HepG2 (cell line): ENCODE data around the gene GLIS2. TPM values are rescaled to one million over a fixed set of nuclear protein-coding genes. Genes with fewer than 3 reads are reported as not detected.
A peak's percentile ranks its signal among the peaks of the same experiment; 100 is the strongest.

Source experiments
- DPF2 ChIP-seq: sonication (generic); formaldehyde crosslinking; IDR thresholded peaks from 2 replicates; pipeline ENCODE4 v1.4.0; 2020; ENCODE audit warnings: mild to moderate bottlenecking, low read depth, missing genetic modification reagents, borderline replicate concordance
- ETV5 ChIP-seq: IDR thresholded peaks from 2 replicates; pipeline ENCODE4 v1.6.1; 2018; ENCODE audit warnings: missing biosample characterization, missing genetic modification reagents, inconsistent platforms, borderline replicate concordance
- LCORL ChIP-seq, 2 experiments: fragments of 450-650 bp in 1 of 2; sonication (generic) in 1 of 2; formaldehyde crosslinking in 1 of 2; IDR thresholded peaks; 2 replicates each; pipeline versions ENCODE4 v1.5.0 to v1.6.1; 2017 to 2020; ENCODE audit warnings: antibody characterized with exemption in 1 of 2, missing genetic modification reagents in 1 of 2
- MTA1 ChIP-seq: sonication (generic); formaldehyde crosslinking; IDR thresholded peaks from 2 replicates; pipeline ENCODE4 v1.4.0; 2020; ENCODE audit warnings: missing genetic modification reagents, mild to moderate bottlenecking, borderline replicate concordance
- NFE2L1 ChIP-seq: sonication (generic); formaldehyde crosslinking; IDR thresholded peaks from 2 replicates; pipeline ENCODE4 v1.4.0; 2020; ENCODE audit warnings: missing genetic modification reagents, mild to moderate bottlenecking, borderline replicate concordance
- NR2C2 ChIP-seq: sonication (generic); formaldehyde crosslinking; IDR thresholded peaks from 2 replicates; pipeline ENCODE4 v1.4.0; 2020; ENCODE audit warnings: missing genetic modification reagents, mild to moderate bottlenecking, moderate library complexity, borderline replicate concordance
- ZNF446 ChIP-seq: sonication (generic); formaldehyde crosslinking; IDR thresholded peaks from 2 replicates; pipeline ENCODE4 v1.5.0; 2020; ENCODE audit warnings: mild to moderate bottlenecking, missing genetic modification reagents
- ZNF556 ChIP-seq: sonication (generic); formaldehyde crosslinking; IDR thresholded peaks from 2 replicates; pipeline ENCODE4 v1.4.0; 2020; ENCODE audit warnings: mild to moderate bottlenecking, missing genetic modification reagents, borderline replicate concordance
- ZSCAN31 ChIP-seq: sonication (generic); formaldehyde crosslinking; IDR thresholded peaks from 2 replicates; pipeline ENCODE4 v1.5.0; 2020; ENCODE audit warnings: low read depth, mild to moderate bottlenecking, missing genetic modification reagents
- polyA plus RNA-seq, 8 experiments: library from polyadenylated mRNA; depleted of rRNA in 3 of 8; stranded (reverse) in 7 of 8; unstranded in 1 of 8; fragments of >200 nt; fragmentation: Illumina TruSeq in 4 of 8; extraction: Trizol in 4 of 8; gene quantifications; 2 replicates each; pipeline versions ENCODE4 v1.2.1 to v1.2.3, GENCODE V29; 2011 to 2016; ENCODE audit warnings: low read depth in 4 of 8, missing spikeins in 1 of 8, mixed read lengths in 1 of 8; ENCODE audit not compliant: insufficient read depth in 1 of 8
- total RNA-seq, 5 experiments: library from RNA; depleted of rRNA; stranded (reverse); fragments of >200 nt; fragmentation: Illumina TruSeq; extraction: Trizol; gene quantifications; 2 replicates each; pipeline ENCODE4 v1.2.3, GENCODE V29; 2016; ENCODE audit warnings: low read depth in 1 of 5
- TF ChIP-seq, protein P1 (sequence below): sonication (generic); formaldehyde crosslinking; IDR thresholded peaks from 2 replicates; pipeline ENCODE4 v1.5.1; 2020; ENCODE audit warnings: mild to moderate bottlenecking, missing genetic modification reagents, borderline replicate concordance
- TF ChIP-seq, protein P2 (sequence below): sonication (generic); formaldehyde crosslinking; IDR thresholded peaks from 2 replicates; pipeline ENCODE4 v1.4.0; 2020; ENCODE audit warnings: mild to moderate bottlenecking, missing genetic modification reagents
- TF ChIP-seq, protein P3 (sequence below): sonication (generic); formaldehyde crosslinking; IDR thresholded peaks from 2 replicates; pipeline ENCODE4 v1.8.0; 2022; ENCODE audit warnings: mild to moderate bottlenecking, missing genetic modification reagents, moderate library complexity
- TF ChIP-seq, protein P4 (sequence below): IDR thresholded peaks from 2 replicates; pipeline ENCODE4 v1.6.1; 2016; ENCODE audit warnings: missing compliant biosample characterization, missing genetic modification reagents, borderline replicate concordance
- TF ChIP-seq, protein P5 (sequence below): sonication (generic); formaldehyde crosslinking; IDR thresholded peaks from 2 replicates; pipeline ENCODE4 v1.4.0; 2020; ENCODE audit warnings: mild to moderate bottlenecking, low read depth, missing genetic modification reagents
- TF ChIP-seq, protein P6 (sequence below): sonication (generic); formaldehyde crosslinking; IDR thresholded peaks from 2 replicates; pipeline ENCODE4 v1.4.0; 2020; ENCODE audit warnings: missing genetic modification reagents, mild to moderate bottlenecking, borderline replicate concordance

The GLIS2 gene
- total and polyA plus RNA-seq, 2 of the 13 experiments (the other 11 are each of a cell fraction or from before 2014, with no cell fraction given) = 0.28 to 0.29 TPM

DNA sequence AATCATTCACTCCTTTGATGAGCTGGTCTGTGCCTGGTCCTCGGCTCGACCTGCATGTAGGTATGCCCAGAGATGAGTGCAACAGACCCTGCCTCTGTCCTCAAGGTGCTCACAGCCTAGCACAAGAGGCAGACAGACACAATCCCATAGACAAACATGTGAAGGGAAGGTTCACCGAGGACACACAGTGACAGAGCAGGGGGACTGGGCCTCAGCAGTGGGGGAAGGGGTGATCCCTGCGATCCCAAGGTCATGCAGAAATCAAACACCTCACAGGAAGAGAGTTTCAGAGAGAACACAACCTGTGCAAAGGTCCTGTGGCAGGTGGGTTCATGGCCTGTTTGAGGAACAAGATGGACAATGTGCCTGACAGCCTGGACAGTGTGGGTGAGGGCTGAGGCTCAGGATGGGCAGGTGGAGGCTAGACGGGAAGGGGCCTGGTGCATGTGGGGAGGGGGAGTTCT lies 51.6 kb downstream of the GLIS2 start (continued):
- TF ChIP-seq, protein P1, sequence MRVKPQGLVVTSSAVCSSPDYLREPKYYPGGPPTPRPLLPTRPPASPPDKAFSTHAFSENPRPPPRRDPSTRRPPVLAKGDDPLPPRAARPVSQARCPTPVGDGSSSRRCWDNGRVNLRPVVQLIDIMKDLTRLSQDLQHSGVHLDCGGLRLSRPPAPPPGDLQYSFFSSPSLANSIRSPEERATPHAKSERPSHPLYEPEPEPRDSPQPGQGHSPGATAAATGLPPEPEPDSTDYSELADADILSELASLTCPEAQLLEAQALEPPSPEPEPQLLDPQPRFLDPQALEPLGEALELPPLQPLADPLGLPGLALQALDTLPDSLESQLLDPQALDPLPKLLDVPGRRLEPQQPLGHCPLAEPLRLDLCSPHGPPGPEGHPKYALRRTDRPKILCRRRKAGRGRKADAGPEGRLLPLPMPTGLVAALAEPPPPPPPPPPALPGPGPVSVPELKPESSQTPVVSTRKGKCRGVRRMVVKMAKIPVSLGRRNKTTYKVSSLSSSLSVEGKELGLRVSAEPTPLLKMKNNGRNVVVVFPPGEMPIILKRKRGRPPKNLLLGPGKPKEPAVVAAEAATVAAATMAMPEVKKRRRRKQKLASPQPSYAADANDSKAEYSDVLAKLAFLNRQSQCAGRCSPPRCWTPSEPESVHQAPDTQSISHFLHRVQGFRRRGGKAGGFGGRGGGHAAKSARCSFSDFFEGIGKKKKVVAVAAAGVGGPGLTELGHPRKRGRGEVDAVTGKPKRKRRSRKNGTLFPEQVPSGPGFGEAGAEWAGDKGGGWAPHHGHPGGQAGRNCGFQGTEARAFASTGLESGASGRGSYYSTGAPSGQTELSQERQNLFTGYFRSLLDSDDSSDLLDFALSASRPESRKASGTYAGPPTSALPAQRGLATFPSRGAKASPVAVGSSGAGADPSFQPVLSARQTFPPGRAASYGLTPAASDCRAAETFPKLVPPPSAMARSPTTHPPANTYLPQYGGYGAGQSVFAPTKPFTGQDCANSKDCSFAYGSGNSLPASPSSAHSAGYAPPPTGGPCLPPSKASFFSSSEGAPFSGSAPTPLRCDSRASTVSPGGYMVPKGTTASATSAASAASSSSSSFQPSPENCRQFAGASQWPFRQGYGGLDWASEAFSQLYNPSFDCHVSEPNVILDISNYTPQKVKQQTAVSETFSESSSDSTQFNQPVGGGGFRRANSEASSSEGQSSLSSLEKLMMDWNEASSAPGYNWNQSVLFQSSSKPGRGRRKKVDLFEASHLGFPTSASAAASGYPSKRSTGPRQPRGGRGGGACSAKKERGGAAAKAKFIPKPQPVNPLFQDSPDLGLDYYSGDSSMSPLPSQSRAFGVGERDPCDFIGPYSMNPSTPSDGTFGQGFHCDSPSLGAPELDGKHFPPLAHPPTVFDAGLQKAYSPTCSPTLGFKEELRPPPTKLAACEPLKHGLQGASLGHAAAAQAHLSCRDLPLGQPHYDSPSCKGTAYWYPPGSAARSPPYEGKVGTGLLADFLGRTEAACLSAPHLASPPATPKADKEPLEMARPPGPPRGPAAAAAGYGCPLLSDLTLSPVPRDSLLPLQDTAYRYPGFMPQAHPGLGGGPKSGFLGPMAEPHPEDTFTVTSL (CRISPR knock-in tag) = no peak; the same call in 1 of the 2 replicates
- TF ChIP-seq, protein P2, sequence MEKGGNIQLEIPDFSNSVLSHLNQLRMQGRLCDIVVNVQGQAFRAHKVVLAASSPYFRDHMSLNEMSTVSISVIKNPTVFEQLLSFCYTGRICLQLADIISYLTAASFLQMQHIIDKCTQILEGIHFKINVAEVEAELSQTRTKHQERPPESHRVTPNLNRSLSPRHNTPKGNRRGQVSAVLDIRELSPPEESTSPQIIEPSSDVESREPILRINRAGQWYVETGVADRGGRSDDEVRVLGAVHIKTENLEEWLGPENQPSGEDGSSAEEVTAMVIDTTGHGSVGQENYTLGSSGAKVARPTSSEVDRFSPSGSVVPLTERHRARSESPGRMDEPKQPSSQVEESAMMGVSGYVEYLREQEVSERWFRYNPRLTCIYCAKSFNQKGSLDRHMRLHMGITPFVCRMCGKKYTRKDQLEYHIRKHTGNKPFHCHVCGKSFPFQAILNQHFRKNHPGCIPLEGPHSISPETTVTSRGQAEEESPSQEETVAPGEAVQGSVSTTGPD (CRISPR knock-in tag) = no peak
- TF ChIP-seq NR2C2 (peak; percentile 76; the same call in 1 of the 2 replicates), ZNF556 (peak; percentile 86), ZNF446 (CRISPR knock-in tag) (no peak), DPF2 (CRISPR knock-in tag) (peak; percentile 71; the same call in 1 of the 2 replicates), ETV5 (CRISPR knock-in tag) (peak; percentile 73; the same call in 1 of the 2 replicates), NFE2L1 (no peak), MTA1 (CRISPR knock-in tag) (peak; percentile 92), ZSCAN31 (0 out of 2 replicates have a peak, but pooled peaks have one; percentile 46), LCORL (IDR thresholded peaks at IDR 0.05) (no peak), LCORL (CRISPR knock-in tag; IDR thresholded peaks at IDR 0.05) (peak; percentile 52; the same call in 1 of the 2 replicates)
- TF ChIP-seq, protein P3, sequence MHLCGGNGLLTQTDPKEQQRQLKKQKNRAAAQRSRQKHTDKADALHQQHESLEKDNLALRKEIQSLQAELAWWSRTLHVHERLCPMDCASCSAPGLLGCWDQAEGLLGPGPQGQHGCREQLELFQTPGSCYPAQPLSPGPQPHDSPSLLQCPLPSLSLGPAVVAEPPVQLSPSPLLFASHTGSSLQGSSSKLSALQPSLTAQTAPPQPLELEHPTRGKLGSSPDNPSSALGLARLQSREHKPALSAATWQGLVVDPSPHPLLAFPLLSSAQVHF (CRISPR knock-in tag) = no peak
- TF ChIP-seq, protein P4, sequence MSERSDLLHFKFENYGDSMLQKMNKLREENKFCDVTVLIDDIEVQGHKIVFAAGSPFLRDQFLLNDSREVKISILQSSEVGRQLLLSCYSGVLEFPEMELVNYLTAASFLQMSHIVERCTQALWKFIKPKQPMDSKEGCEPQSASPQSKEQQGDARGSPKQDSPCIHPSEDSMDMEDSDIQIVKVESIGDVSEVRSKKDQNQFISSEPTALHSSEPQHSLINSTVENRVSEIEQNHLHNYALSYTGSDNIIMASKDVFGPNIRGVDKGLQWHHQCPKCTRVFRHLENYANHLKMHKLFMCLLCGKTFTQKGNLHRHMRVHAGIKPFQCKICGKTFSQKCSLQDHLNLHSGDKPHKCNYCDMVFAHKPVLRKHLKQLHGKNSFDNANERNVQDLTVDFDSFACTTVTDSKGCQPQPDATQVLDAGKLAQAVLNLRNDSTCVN = no peak
- TF ChIP-seq, protein P5, sequence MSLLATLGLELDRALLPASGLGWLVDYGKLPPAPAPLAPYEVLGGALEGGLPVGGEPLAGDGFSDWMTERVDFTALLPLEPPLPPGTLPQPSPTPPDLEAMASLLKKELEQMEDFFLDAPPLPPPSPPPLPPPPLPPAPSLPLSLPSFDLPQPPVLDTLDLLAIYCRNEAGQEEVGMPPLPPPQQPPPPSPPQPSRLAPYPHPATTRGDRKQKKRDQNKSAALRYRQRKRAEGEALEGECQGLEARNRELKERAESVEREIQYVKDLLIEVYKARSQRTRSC (CRISPR knock-in tag) = 0 out of 2 replicates have a peak, but pooled peaks have one; percentile 58
- TF ChIP-seq, protein P6, sequence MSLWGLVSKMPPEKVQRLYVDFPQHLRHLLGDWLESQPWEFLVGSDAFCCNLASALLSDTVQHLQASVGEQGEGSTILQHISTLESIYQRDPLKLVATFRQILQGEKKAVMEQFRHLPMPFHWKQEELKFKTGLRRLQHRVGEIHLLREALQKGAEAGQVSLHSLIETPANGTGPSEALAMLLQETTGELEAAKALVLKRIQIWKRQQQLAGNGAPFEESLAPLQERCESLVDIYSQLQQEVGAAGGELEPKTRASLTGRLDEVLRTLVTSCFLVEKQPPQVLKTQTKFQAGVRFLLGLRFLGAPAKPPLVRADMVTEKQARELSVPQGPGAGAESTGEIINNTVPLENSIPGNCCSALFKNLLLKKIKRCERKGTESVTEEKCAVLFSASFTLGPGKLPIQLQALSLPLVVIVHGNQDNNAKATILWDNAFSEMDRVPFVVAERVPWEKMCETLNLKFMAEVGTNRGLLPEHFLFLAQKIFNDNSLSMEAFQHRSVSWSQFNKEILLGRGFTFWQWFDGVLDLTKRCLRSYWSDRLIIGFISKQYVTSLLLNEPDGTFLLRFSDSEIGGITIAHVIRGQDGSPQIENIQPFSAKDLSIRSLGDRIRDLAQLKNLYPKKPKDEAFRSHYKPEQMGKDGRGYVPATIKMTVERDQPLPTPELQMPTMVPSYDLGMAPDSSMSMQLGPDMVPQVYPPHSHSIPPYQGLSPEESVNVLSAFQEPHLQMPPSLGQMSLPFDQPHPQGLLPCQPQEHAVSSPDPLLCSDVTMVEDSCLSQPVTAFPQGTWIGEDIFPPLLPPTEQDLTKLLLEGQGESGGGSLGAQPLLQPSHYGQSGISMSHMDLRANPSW (CRISPR knock-in tag) = no peak
